Stimulated activated naive CD4-positive, alpha-beta T cell (primary cell): ENCODE measurements around the gene BCL7B.
"Not testable (repeated sequence)": the region's sequence is repeated elsewhere in the genome, so short reads cannot be mapped to it uniquely, and the experiment has no call there.

Experiments used
- DNase-seq, 6 experiments: peaks; one replicate each; lab custom pipeline; 2025; lab: John Stamatoyannopoulos, UW

Gene BCL7B

DNA sequence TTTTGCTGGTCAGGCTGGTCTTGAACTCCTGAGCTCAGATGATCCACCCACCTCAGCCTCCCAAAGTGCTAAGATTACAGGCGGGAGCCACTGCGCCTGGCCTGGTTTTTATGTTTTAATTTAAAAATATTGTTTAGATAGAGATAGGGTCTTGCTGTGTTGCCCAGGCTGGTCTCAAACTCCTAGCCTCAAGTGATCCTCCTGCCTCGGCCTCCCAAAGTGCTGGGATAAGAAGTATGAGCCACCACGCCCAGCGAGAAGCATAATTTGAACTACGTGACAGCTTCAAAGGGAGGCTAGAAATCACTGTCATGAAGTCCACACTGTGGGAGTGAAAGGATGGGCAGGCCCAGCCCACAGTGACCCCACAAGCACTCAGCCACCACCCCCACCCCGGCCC is 21.6 kb downstream of the BCL7B start:
- DNase-seq = not testable (repeated sequence)

DNA sequence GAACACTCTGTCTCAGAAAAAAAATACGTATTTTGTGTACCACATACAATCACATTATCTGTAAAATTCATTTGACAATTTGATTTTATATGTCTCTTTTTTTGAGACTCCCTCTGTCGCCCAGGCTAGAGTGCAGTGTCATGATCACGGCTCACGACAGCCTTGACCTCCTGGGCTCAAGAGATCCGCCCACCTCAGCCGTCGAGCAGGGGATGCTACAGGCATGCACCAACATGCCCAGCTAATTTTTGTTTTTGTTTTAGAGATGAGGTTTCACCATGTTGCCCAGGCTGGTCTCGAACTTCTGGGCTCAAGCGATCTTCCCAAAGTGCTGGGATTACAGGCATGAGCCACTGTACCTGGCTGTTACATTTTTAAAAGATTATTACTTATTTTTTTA is 23.7 kb downstream of the BCL7B start:
- no peak for DNase-seq

DNA sequence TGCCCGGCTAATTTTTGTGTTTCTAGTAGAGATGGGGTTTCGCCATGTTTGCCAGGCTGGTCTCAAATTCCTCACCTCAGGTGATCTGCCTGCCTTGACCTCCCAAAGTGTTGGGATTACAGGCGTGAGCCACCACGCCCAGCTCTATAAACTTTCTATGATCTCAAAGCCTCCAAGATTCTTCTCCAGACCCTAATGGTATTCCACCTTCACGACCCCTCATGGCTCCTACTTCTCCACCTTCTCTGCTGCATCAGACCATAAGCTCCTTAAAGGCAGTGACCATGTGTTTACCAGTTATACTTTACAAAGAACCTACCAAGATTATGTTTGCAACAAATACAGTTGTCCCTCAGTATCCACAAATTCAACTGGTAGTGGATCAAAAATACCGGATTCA is 25.3 kb downstream of the BCL7B start:
- DNase-seq = no peak

DNA sequence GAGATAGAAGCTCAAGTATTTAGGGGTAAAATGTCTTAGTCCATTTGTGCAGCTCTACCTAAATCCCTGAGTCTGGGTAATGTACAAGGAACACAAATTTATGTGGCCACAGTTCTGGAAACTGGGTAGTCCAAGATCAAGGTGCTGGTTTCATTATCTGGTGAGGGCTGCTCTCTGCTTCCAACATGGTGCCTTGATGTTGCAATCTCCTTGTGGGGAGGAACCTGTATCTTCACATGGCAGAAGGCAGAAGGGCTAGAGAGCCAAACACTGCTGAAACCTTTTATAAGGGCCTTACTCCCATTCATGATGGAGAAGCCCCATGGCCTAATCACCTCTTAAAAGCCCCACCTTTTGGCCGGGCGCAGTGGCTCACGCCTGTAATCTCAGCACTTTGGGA is 26.7 kb downstream of the BCL7B start:
- DNase-seq = no peak

DNA sequence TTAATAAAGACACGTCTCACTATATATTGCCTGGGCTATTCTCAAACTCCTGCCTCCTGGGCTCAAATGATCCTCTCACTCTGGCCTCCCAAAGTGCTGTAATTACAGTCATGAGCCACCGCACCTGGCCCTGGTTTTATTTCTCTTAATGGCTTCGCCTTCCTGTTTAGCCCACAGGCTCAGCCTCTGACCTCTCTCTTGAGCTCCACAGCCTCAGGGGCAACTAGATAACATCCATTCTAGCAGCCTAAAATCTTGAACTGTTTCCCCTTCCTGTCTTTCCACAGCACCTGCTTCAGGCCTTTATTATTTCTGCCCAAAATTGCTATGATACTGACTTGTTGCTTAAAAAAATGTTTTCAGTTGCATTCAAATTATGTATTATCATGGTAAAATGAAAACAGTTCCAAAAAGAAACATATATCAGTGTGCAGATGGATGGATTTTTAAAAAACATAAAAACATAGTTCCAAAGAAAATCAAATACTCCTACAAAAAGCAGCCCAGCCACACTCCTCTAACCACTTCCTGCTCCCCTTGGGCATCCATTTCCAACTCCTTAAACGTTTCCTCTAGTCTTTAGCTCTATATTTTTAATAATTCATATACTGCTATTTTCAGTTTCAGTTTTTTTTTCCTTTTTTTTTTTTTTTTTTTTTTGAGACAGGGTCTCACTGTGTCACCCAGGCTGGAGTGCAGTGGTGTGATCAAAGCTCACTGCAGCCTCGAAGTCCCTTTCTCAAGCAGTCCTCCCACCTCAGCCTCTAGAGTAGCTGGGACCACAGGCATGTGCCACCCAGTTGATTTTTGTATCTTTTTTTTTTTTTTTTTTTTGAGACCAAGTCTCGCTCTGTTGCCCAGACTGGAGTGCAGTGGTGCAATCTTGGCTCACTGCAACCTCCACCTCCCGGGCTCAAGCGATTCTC is 30.3 kb downstream of the BCL7B start:
- peak in 2 of 6 experiments; percentile 7 to 13 for DNase-seq

DNA sequence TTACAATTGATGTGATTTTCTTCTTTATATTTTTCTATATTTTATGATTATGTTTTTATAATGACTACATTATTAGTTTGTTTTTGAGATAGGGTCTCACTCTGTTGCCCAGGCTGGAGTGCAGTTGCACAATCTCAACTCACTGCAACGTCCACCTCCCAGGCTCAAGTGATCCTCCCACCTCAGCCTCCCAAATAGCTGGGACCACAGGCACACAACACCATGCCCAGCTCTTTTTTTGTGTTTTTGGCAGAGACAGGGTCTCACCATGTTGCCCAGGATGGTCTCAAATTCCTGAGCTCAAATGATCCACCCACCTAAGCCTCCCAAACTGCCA is 31.4 kb downstream of the BCL7B start:
- not testable (repeated sequence) for DNase-seq

DNA sequence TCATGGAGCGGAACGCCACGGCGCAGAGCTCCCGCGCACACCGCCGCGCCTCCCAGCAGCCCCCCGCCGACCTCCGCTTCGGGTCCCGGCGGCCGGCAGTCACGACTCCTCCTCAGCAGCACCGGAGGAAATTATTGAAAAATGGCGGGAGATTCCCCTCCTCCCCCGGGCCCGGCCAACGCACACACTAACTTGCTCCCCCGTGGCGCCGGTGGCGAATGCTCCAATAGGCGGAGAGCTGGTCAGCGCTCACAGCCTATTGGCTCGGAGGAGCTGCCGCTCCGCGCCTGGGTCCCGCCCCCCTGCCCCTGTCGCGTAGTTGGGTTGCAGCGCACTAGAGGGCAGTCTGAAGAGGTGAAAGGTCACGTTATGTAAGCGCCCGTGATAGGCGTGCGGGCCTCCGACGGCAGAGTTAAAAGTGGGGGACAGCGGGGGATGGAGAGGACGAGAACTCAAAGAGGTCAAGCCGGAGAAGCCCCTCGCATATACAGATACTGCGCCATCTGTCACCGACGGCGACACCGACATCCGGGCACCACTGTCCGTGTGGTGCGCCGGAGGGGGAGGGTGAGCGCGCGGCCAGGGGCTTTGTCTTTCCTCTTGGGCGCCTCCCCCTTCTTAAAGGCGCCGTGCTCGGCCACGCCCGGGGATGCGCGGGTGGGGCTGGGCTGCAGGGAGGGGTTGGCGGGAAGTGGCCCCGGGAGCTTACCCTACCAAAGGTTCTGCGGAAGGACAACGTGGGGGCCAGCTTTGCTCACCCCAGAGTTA is 35.2 kb downstream of the BCL7B start, which contains the start of gene BAZ1B:
Gene BAZ1B (minus strand): TSS at position 189 of the 768 bp plus-strand sequence. CDS start 360 bp downstream, outside the sequence.
- DNase-seq = peak; percentile 90 to 96 (median 92)

DNA sequence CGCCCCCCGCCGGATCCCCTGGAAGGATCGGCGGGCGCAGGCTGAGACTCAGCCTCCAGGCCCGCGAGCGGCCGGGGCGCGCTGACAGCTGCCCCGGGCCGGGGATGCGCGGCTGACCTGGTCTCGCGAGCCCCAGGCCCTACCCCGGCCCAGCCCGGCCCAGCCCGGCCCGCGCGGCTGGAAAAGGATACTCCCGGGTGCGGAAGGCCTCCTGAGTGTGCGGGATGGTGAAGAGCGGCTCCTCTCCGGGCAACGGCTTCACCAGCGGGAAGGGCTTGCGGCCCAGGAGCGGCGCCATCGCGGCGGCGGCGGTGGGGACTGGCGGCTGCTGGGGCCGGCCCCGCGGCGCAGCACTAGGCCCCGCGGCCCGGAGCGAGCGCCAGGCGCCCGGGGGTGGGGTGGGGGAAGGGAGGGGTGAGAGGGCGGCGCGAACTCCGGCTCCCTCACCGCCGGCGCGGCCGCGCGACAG is 35.8 kb downstream of the BCL7B start:
- DNase-seq = no peak

DNA sequence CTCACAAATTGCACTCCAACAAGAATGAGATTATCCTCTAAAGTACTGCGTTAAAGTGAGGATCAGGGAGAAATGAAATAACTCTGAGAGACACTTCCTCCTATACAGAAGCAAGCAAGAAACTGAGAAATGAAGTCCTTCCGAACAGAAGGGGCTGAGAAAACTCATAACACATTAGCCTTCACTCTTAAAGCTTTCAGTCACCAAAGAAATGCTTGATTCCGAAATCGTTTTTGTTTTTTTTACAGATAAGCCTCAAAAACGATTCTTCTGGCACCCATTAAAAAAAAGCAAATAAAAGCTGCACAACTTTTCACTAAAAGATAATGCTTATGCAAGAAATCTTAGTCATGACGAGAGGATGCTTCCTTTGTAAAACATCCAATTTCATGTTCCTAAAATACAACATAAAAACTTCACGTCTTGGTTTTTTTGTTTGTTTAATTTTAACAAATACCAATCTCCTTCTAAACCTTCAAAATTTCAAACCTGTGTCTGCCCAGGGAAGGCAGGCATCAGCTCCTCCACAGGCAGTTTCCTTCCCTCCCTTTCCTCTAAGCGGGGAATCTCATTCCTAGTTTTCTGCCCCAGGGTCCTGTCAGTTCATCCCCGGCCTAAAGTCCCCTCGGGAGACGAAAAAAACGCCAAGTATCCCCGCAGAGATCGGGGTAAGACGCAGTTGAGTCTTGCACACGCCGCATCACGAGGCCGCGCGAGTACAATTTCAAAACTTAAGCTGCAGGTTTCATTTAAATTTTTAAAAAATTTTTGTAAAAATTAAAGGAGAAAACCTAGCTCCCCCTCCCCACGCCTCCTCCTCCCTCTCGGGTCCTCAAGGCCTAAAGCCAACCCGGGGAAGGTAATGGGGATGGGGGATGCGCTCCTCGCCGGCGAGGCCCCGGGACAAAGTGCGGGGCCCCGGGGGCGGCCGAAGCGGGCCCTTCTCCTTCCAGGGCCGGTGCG is 36.5 kb downstream of the BCL7B start:
- DNase-seq = no peak

DNA sequence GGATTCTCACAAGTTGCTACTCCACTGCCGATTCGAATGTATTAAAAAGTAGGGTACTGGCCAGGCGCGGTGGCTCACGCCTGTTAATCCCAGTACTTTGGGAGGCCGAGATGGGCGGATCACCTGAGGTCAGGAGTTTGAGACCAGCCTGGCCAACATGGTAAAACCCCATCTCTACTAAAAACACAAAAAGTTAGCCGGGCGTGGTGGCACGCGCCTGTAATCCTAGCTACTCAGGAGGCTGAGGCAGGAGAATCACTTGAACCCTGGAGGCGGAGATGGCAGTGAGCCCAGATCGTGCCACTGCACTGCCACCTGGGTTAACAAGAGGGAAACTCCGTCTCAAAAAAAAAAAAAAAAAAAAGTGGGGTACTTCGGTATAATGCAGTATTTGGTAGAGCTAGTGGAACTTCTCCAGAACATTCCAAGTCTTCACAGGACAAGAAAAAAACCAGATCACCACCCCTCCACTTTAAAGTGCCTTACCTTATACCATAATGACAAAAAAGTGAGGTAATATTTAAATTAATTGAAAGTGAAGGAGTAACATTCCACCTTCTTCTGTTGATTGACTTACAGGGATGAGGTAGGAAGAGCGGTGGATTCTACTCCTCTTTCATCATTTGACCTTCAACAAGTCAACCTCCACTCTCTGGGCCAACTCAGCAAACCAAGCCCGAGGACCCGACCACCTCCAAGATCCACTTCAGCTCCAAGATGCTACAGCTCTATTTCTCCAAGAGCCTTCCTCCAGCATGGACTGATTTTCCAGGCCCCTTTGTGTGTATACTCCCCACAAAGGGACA is 37.4 kb downstream of the BCL7B start:
- DNase-seq = peak in 3 of 6 experiments; percentile 9 to 21 (median 9)

DNA sequence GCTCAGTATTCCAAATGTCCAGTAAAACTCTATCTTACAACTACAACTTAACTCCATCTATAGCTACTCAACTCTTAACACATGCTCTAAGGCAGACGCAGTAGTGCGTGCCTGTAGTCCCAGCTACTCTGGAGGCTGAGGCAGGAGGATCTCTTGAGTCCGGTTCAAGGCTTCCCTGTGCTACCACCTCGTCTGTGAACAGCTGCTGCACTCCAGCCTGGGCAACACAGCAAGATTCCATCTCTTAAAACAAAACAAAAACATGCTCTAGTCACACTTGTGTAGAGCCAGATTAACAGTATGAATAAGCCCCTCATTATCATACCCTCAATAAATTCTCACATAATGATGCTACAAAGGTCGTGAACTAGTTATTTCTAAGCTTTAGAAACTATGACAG is 39.0 kb downstream of the BCL7B start:
- DNase-seq = no peak

DNA sequence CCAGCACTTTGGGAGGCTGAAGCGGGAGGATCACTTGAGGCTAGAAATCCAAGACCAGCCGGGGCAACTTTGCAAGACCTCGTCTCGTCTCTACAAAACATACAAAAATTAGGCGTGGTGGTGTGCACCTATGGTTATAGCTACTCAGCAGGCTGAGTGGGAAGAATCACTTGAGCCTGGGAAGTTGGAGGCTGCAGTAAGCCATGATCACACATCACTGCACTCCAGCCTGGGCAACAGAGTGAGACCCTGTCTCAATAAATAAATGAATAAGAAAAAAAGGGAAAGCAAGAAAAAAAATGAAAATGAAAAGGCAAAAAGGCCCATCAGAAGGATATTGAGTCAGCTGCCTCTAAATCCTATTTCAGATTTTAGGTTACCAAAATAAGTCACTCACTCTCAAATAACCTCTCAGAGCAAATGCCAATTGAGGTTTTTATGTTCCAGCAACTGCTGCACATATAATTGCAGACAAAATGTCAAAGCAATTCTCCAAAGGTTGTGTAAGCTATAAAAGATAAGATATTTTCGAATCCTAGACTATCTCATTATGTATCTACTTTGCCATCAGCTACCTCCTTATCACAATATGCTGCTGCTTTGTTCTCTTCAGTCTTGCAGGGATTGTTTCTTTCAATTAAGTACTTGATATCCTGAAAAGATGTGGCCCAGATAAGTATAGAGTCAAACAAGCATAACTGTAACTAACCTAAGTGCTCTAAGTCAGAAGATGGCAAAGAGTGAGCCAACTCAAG is 40.1 kb downstream of the BCL7B start:
- no peak for DNase-seq

DNA sequence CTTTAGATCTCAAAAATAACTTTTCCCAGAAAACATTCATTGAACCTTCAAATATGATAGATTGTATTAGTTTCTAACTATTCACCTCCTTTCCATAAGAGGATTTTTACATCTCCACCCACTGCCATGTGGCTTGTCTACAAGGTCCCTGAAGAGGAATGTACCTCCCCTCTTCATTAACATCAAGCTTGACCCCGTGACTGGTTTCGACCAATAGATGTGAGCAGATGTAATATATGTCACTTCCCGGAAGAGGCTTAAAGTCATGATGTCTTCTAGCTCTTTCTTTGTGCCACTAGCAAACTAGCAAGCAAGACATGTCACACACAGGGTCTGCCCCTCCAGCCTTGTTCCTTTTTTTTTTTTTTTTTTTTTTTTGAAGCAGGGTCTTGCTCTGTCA is 42.3 kb downstream of the BCL7B start:
- DNase-seq = no peak

DNA sequence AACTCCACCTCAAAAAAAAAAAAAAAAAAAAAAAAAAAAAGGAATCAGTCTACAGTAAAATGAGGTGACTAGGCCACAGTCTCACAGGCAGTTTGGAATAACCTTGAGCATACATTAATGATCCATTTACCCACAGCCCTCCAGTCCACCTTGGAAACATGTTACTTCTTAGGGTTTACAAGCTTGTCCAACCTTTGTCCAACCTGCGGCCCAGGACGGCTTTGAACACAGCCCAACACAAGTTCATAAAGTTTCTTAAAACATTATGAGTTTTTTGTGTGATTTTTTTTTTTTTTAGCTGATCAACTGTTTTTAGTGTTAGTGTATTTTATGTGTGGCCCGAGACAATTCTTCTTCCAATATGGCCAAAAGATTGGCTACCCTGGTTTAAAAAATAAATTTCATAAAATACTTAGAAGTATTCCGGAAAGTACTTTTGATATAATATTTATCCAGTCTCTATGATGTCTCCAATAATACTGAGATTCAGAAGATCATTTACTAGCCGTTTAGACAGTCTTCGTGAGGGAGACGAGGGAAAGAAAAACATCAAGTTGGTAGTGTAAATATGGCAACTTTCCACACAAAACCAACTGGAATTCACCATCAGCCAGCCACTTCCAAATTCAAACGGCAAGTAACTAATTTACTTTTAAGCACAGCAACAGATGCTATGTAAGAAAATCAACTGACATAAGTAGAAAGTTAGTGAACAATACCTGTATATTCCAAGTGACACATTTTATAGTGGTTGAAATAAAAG is 45.3 kb downstream of the BCL7B start:
- DNase-seq = no peak

DNA sequence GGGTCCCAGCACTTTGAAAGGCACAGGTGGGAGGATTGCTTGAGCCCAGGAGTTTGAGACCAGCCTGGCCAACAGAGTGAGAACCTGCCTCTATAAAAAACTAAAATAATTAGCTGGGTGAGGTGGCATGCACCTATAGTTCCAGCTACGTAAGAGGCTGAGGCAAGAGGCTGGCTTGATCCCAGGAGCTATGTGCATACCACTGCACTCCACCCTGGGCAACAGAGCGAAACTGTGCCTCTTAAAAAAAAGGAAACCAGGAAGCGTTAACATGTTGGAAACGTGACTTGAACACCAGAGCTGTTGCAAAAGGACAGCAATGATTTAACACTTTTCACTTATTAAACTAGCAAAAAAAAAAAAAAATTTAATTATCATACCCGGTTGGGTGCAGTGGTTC is 48.0 kb downstream of the BCL7B start:
- DNase-seq = no peak

DNA sequence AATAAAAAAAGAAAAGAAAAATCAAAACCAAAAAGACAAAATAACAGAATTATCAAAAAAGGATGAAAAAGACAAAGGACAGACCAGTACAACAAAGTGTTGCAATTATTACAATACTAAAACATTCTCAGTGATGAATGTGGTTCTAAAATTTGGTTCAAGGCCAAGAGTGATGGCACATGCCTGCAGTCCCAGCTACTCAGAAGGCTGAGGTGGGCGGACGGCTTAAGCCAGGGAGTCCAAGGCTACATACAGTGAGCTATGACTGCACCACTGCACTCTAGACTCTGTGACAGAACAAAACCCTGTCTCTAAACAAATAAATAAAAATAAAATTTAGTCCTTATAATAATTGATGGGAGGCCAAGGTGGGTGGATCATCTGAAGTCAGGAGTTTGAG is 49.9 kb downstream of the BCL7B start:
- DNase-seq = no peak

DNA sequence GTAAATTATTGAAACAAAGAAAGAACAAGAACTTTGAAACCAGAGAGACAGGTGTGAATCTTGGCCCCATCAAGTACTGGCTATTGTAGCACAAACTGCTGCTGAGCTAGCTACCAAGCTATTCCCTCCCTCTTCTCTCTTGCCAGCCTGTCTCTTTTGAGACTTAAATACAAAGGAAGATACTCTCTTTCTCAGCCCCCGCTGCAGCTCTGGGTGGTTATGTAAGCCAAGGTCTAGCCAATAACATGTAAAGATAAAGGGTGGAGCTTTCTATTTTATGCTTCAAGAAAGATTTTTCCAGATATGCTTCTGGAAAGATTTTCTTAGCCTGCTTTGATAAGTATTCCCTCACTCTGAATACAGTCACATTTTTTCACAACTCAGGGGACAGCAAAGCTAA is 52.6 kb downstream of the BCL7B start:
- no peak for DNase-seq

DNA sequence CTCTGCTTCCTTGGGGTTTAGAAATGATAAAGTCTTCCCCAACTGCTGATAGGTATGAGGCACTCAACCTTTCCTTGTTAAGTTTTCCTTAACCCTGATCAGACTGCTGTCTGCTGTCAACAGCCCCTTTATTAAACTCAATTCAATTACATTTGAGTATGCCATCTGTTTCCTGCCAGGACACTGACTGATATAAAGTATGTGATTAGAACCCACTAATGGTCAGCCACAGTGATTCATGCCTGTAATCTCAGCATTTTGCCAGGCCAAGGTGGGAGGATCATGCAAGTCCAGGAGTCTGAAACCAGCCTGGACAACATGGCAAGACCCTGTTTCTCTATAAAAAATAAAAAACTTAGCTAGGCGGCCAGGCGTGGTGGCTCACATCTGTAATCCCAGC is 53.5 kb downstream of the BCL7B start:
- DNase-seq = no peak

DNA sequence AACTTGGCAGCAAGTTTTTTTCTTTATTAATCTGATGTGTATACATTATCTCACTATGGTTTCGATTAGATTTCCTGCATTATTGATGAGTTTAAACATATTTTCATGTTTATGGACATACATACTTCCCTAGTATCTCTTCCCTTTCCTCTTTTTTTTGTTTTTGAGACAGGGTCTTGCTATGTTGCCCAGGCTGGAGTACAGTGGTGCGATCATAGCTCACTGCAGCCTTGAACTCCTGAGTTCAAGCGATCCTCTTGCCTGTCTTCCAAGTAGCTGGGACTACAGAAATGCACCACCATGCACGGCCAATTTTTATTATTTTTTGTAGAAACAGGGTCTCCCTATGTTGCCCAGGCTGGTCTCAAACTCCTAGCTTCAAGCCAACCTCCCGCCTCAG is 54.3 kb downstream of the BCL7B start:
- DNase-seq = no peak
